ENCODE measurements around the gene PPP2R2C. TPM values are rescaled to one million over a fixed set of nuclear protein-coding genes. Genes with fewer than 3 reads are reported as not detected.

PPP2R2C gene
- total and polyA plus RNA-seq, 2 of the 4 experiments (the other 2 are of a cell fraction): 0.03 TPM; not detected in 1

DNA sequence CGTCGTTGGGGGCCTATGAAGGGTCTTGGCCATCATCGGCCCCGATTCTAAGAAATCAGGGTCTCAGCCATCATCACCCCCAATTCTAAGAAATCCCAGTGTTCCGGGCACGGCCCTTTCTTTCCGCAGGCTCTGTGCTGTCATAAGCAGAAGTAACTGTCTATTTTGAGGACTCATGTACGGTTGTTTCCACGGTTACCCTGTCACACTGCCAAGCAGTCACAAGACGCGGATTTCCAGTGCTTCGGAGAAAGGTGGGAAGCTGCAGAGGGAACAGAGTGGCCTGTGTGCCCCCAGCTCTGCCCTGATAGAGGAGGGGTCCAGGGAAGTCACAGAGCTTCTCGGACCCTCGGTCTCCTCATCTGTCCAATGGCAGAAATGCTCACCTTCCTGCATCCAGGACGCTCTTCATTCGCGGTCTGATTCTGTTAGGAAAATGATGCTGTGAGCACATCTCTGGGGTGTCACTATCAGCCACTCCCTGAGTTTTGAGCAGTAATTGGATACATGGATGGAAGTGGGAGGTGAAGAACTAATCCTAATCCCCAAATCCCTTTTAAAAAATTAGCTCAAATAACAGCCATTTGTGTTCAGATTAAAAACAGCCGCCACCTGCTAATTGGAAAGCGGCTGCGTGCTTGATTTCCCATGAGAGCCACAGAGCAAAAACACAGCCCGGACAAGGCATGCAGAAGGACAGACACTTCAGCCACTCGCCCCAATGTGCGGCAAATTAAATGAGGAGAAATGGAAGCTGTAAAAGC is 129.7 kb downstream of the PPP2R2C start:
- H3K79me1 ChIP-seq (ENCODE audit: low read depth in 1 of 2, low read length in 2 of 2): no peaks in the 10 kb centered on the region
- no peak overlapping the region for H3K4me2 ChIP-seq (ENCODE audit: low read depth, low read length)
- no peak overlapping the region for H2BK5ac ChIP-seq (ENCODE audit: low read depth, low read length, poor library complexity, severe bottlenecking)
- BruUV-seq (replicated peaks): no TSS peak
- no peak overlapping the region for H4K91ac ChIP-seq (ENCODE audit: insufficient read depth, low read depth, low read length)
- no peak overlapping the region for H3K4ac ChIP-seq (ENCODE audit: low read depth, low read length)
- no peak overlapping the region for H2AK5ac ChIP-seq (ENCODE audit: low read depth, low read length)
- H3K4me3 ChIP-seq (ENCODE audit: insufficient read depth, low read depth, low read length): no peak overlapping the region
- H4K5ac ChIP-seq (ENCODE audit: low read depth, low read length): no peak overlapping the region
- H2BK20ac ChIP-seq (ENCODE audit: low read depth, low read length): no peak overlapping the region
- H3K14ac ChIP-seq (replicated peaks; ENCODE audit: low read depth, low read length): no peak overlapping the region
- no peak overlapping the region for H3K27ac ChIP-seq (ENCODE audit: insufficient read depth, low read length)
- H2AFZ ChIP-seq (replicated peaks; ENCODE audit: low read length, poor library complexity): no peak overlapping the region
- H2BK120ac ChIP-seq (ENCODE audit: low read depth, low read length): no peak overlapping the region
- no peak overlapping the region for H3K18ac ChIP-seq (ENCODE audit: low read depth, low read length)
- H2AK9ac ChIP-seq (replicated peaks; ENCODE audit: low read depth, low read length, poor library complexity): no peak overlapping the region
- no peaks in the 10 kb centered on the region for H3K9me3 ChIP-seq (ENCODE audit: control insufficient read depth, insufficient read depth, low read length)
- no peak overlapping the region for H3K56ac ChIP-seq (ENCODE audit: extremely low read depth, insufficient read depth, low read length)
- TF ChIP-seq BHLHE40 (IDR thresholded peaks at IDR 0.05; ENCODE audit: low read depth, low read length): no peak
- TF ChIP-seq MXI1 (IDR thresholded peaks at IDR 0.05; ENCODE audit: borderline replicate concordance, low read depth, low read length): no peak
- TF ChIP-seq MAFK (IDR thresholded peaks at IDR 0.05; ENCODE audit: low read depth, low read length): no peak
- TF ChIP-seq CHD1 (IDR thresholded peaks at IDR 0.05; ENCODE audit: low read depth, low read length): no peak
- TF ChIP-seq, protein P1, sequence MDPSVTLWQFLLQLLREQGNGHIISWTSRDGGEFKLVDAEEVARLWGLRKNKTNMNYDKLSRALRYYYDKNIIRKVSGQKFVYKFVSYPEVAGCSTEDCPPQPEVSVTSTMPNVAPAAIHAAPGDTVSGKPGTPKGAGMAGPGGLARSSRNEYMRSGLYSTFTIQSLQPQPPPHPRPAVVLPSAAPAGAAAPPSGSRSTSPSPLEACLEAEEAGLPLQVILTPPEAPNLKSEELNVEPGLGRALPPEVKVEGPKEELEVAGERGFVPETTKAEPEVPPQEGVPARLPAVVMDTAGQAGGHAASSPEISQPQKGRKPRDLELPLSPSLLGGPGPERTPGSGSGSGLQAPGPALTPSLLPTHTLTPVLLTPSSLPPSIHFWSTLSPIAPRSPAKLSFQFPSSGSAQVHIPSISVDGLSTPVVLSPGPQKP (IDR thresholded peaks at IDR 0.05; ENCODE audit: borderline replicate concordance, low read depth, low read length): no peak
- no peak for TF ChIP-seq RCOR1 (IDR thresholded peaks at IDR 0.05; ENCODE audit: insufficient replicate concordance, low read length)
- no peak for TF ChIP-seq MAZ (IDR thresholded peaks at IDR 0.05; ENCODE audit: borderline replicate concordance, low read depth, low read length)
- no peak for TF ChIP-seq POLR2A (IDR thresholded peaks at IDR 0.05; ENCODE audit: low read depth, low read length)
- TF ChIP-seq FOS (IDR thresholded peaks at IDR 0.05; ENCODE audit: low read depth, low read length): no peak
- TF ChIP-seq RFX5 (IDR thresholded peaks at IDR 0.05; ENCODE audit: low read depth, low read length): no peak
- TF ChIP-seq, protein P2, sequence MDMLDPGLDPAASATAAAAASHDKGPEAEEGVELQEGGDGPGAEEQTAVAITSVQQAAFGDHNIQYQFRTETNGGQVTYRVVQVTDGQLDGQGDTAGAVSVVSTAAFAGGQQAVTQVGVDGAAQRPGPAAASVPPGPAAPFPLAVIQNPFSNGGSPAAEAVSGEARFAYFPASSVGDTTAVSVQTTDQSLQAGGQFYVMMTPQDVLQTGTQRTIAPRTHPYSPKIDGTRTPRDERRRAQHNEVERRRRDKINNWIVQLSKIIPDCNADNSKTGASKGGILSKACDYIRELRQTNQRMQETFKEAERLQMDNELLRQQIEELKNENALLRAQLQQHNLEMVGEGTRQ (IDR thresholded peaks at IDR 0.05; ENCODE audit: low read depth, low read length): no peak
- TF ChIP-seq, protein P3, sequence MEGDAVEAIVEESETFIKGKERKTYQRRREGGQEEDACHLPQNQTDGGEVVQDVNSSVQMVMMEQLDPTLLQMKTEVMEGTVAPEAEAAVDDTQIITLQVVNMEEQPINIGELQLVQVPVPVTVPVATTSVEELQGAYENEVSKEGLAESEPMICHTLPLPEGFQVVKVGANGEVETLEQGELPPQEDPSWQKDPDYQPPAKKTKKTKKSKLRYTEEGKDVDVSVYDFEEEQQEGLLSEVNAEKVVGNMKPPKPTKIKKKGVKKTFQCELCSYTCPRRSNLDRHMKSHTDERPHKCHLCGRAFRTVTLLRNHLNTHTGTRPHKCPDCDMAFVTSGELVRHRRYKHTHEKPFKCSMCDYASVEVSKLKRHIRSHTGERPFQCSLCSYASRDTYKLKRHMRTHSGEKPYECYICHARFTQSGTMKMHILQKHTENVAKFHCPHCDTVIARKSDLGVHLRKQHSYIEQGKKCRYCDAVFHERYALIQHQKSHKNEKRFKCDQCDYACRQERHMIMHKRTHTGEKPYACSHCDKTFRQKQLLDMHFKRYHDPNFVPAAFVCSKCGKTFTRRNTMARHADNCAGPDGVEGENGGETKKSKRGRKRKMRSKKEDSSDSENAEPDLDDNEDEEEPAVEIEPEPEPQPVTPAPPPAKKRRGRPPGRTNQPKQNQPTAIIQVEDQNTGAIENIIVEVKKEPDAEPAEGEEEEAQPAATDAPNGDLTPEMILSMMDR (conservative IDR thresholded peaks at IDR 0.05; ENCODE audit: low read depth, low read length): no peak
- in situ Hi-C loops (cut with MboI; ENCODE audit: low sequenced_read_pairs): no loop called here
- peaks cover 2% of the 10 kb centered on the region; the same call in 1 of the 2 replicates for H3K4me1 ChIP-seq (ENCODE audit: control insufficient read depth, insufficient read depth, low read length)
- no peak overlapping the region for H3K9ac ChIP-seq (ENCODE audit: low read depth, low read length)
- dilution Hi-C loops (cut with HindIII; ENCODE audit: low sequenced_read_pairs, unreplicated experiment): no loop called here
- H3K27me3 ChIP-seq (ENCODE audit: control insufficient read depth, insufficient read depth, low read length): peaks cover 12% of the 10 kb centered on the region
- no peak overlapping the region for H2BK15ac ChIP-seq (ENCODE audit: low read depth, low read length)
- no peaks in the 10 kb centered on the region for H3K9me1 ChIP-seq (ENCODE audit: insufficient read depth, low read length)
- intact Hi-C loops (cut with micrococcal nuclease): no loop called here
- H3K36me3 ChIP-seq (ENCODE audit: control insufficient read depth, insufficient read depth, low read length): no peaks in the 10 kb centered on the region
- CTCF ChIA-PET: interaction anchor here (1.8 kb wide), 1 partner anchor 11 kb away, joined by 11 read pairs; no protein-coding TSS in a partner anchor
- H4K8ac ChIP-seq (ENCODE audit: low read depth in 2 of 2, low read length in 2 of 2): no peak overlapping the region
- no peaks in the 10 kb centered on the region for H4K20me1 ChIP-seq (ENCODE audit: insufficient read depth, low read length)
- H3K23ac ChIP-seq (ENCODE audit: low read depth, low read length): no peak overlapping the region
- peak; percentile 27 for DNase-seq
- ATAC-seq (ENCODE audit: low read depth): no peak
- WGBS, 2 experiments (ENCODE audit: extremely low coverage in 2 of 2, insufficient read length in 1 of 2): 30% methylated on average over 7 of the region's 23 CpGs; no CpG with 5 or more reads in 1 of the 2 experiments
- POLR2A ChIA-PET (ENCODE audit: unreplicated experiment): no interaction called here

All from IMR-90 (cell line).